Dermis blood vessel endothelial cell (primary cell): ENCODE measurements around the gene CPNE2. TPM values are rescaled to one million over a fixed set of nuclear protein-coding genes. Genes with fewer than 3 reads are reported as not detected.
"Not testable (repeated sequence)": the region's sequence is repeated elsewhere in the genome, so short reads cannot be mapped to it uniquely, and the experiment has no call there.

Experiments used
- DNase-seq: peaks from one replicate; pipeline ENCODE4 v3.0.0; 2010
- total RNA-seq: library from RNA; depleted of rRNA; stranded (reverse); fragments of >200 nt; gene quantifications from 2 replicates; pipeline ENCODE4 v1.2.3, GENCODE V29; 2014

Gene CPNE2
- total RNA-seq, 1 donor from 2014 or later = 73.3 TPM

- DNase-seq = no peak
Measured at GRCh38 chr16:57169327-57169726, 76.9 kb downstream of the CPNE2 start.

GRCh38 chr16:57172721-57173290 is 80.4 kb downstream of the CPNE2 start:
- no peak for DNase-seq

DNA sequence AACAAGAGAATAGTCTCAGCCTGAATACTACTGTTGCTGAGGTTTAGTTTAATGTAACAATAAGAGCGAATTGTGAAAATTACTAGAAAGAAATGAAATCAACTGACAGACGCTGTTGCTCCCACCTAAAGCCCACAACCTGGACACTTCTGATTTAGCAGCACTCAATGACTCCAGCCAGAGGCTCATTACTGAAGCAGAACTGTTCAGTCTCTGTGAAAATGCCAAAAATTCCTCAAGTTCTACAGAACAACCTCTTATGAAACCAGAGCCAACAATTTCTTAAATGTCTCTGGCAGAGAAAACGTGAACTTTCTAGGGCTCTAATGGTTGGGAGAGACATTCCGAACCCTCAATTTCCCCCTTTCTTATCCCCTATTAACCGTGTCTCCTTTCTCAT is 83.5 kb downstream of the CPNE2 start:
- DNase-seq = no peak

DNA sequence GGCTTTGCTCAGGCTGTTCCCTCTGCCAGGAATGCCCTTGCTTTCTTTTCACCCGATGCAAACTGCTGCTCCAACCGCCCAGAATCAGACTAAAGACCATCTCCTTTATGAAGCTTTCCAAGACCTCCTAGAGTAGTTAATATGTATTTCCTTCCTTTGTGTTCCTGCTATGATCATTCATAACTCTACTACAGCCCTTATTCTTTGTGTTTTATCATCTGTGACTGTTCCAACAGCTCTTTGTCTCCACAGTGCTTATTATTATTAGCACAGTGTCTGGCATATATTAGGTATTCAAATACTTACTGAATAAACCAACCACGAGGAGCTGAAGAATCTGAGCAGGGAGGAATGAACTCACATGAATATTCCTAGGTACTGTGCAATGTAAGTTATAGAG is 85.8 kb downstream of the CPNE2 start:
- DNase-seq = peak; percentile 33

- DNase-seq = peak; percentile 27
Measured at GRCh38 chr16:57178793-57179212, 86.4 kb downstream of the CPNE2 start.

GRCh38 chr16:57179215-57179828 is 86.9 kb downstream of the CPNE2 start:
- no peak for DNase-seq

DNA sequence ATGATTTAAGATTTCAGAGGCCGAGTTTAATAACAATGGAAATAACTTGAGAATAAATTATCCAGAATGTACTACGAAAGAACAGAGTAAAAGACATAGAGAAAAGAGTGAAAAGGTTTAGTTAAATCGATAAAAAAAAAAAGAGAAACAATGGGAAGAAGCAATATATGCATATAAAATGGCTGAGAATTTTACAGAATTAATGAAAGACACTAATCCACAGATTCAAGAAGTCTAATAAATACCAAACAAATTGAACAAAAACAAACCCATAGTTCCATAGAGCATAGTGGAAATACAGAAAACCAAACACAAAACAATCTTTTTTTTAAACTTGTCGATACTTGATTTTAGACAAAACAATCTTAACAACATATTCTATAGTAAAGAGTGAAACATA is 91.7 kb downstream of the CPNE2 start:
- DNase-seq = no peak

DNA sequence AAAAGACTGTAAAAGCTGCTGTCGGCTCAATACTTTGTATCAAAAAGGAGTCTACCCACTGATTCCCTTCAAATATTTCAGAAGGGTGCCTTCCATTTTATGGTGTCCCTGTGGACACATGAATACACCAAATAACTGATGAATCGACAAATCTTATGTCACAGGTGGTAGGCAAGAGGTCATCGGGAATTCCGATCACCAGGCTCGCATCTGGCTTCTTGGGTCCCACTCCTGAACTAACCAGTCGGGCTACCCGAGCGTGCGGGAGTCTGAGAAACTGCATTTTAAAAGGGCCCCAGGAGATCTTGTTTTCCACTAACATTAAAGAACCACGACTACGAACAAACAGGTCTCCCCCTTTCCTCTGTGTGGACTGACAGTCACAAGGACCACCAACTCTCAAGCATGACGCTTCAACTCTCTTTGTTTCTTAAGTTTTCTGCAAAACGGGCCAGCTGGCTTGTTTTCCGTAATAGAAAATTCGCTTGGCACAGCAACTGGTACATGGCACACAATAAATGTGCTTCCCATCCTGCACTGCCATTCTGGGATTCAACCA is 92.6 kb downstream of the CPNE2 start:
- DNase-seq = no peak

DNA sequence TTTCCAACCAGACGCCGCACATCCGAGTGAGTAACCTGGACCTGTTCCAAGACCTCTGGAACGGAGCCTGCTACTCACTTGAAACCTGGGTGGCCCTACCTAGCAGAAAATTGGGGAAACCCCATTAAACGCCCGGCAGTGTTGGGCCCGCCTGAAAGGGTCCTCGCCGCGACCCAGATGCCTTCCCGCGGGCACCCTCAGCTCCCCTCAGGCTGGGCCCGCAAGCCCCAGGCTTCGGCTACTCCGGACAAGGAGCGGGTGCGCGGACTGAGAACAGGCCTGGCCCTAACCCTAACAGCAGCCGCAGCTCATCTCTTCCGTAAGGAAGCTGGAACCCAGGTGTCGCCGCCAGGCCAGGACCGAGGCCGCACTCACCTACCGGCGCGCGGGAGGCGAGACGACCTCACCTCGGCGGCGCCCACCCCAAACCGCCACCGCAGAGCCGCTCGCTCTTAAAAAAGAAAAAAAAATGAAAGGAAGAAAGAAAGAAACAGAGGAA is 93.1 kb downstream of the CPNE2 start:
- peak; percentile 84 for DNase-seq

- DNase-seq = peak; percentile 100
Measured at GRCh38 chr16:57185945-57186871, 93.8 kb downstream of the CPNE2 start, which contains the start of the genes PSME3IP1 and RSPRY1. Gene PSME3IP1 (minus strand): TSS chr16:57186039. CDS start chr16:57173854, 12,185 bp downstream. Gene RSPRY1 (plus strand): TSS chr16:57186329. CDS start chr16:57204659, 18,330 bp downstream.

DNA sequence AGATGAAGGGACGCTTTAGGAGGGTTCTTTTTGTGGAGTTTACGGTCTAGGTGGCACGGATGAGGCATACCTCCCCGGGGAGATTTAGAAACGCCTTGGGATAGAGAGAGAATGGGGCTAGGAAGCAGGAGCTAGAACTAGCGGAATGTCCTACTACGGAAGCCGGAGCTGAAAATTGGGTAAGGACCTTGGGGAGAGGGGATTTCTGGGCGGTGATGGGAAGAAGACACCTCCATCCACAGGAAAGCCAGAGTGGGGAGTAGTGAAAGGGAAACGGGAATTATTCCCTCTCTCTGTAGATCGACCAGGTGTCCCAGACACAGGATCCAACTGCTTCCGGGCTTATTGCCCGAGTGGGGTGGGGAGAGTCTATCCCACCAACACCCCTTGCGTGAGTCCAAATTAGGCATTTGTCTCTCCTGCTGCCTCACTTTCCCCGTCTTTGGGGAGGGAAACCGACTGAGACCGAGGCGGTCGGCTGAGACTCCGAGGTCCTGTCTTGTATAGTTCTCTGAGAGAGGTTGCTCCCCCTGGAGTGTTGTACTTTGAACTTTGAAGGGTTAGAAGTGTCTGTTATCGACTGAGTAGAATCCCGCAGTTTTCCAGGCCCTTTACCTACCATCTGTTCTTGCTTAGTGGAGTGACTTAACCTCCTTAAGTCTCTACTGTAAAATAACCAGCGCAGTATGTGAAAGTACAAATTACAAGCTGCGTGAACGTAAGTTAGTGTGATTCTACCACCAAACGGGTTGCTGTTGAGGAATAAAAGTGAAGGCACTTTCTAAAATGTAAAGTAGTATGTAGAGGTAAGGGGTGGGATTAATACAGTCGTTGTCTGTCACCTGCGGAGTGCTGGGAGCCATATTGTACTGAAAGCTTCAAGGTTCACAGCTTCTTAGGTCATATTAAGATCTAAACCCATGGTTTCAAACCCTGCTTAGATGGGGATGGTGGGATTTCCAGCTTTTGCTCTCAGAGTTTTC is 94.8 kb downstream of the CPNE2 start:
- peak; percentile 55 for DNase-seq

- not testable (repeated sequence) for DNase-seq
Measured at GRCh38 chr16:57187902-57188710, 95.7 kb downstream of the CPNE2 start.

DNA sequence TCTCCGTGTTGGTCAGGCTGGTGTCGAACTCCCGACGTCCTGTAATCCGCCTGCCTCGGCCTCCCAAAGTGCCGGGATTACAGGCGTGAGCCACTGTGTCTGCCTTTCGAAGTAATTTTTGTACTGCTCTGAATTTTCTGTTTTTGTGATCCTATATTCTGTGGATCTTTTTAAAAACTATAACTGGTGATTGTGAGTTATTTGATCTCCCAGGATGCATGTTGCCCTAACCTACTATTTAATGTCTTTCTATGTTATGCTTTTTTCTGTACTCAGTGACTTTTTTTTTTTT is 96.3 kb downstream of the CPNE2 start:
- DNase-seq = no peak

- not testable (repeated sequence) for DNase-seq
Measured at GRCh38 chr16:57189527-57189926, 97.1 kb downstream of the CPNE2 start.

DNA sequence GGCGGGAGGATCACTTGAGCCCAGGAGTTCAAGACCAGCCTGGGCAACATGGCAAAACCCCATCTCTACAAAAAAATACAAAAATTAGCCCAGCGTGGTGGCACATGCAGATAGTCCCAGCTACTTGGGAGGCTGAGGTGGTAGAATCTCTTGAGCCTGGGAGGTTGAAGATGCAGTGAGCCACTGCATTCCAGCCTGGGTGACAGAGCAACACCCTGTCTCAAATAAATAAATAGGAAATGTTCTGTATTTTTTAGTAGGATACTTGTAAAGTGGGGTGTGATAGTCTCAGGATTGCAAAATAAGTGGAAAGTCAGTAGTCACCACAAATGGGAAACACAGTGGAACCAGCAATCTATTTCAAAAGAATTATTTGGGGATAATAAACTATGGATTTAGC is 97.8 kb downstream of the CPNE2 start:
- DNase-seq = no peak

DNA sequence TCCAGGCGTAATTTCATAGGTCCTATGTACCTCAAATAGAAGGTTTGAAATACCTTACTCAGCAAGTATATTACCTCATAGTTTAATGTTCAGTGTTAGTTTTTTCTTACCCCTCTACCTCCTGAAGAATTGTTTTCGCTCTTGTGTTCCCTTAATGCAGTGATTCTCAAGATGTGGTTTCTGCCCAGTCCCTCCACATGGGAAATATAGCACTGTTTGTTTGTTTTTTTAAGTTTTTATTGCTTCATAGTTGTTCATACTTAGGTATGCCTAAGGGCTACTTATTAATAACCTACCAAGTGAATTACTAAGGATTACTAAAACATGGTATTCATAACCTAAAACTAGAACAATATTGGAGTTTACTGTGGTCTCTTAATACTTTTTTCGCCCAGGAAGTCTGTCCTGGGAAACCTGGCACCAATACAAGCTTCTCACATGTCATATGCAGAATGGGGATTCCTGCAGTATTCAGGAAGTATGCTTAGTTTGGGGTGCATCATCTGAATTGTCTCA is 98.7 kb downstream of the CPNE2 start:
- DNase-seq = no peak

GRCh38 chr16:57192146-57192545 is 99.8 kb downstream of the CPNE2 start:
- DNase-seq = no peak

DNA sequence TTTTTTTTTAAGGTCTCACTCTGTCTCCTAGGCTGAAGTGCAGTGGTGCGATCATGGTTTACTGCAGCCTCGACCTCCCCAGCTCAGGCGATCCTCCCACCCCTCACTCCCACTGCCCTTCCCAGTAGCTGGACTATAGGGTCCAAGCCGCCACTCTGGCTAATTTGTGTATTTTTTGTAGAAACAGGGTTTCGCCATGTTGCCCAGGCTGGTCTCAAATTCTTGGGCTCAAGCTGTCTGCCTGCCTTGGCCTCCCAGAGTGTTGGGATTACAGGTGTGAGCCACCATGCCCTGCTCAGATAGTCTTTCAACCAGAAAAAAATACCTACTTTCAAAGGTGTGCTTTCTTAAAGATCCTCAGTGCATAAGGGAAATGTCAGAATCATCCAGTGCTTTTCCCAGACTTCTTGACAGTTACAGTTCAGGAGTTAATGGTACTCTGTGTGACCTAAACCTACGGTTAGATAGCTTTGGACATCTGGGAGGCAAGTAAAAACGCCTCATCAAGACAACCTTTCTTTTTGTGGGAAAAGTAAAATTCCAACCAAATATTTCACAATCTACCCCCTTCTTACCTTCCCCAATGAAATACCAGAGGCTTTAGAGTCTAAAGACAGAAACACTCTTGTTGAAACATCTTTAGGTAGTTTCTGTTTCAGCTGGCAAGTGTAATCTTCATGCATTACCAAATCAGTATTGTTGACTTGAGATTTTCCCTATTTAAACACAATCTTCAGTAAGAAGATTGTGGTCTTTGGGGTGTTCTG is 100.5 kb downstream of the CPNE2 start:
- no peak for DNase-seq

- peak; percentile 88 for DNase-seq
Measured at GRCh38 chr16:57194512-57194911, 102.1 kb downstream of the CPNE2 start.

DNA sequence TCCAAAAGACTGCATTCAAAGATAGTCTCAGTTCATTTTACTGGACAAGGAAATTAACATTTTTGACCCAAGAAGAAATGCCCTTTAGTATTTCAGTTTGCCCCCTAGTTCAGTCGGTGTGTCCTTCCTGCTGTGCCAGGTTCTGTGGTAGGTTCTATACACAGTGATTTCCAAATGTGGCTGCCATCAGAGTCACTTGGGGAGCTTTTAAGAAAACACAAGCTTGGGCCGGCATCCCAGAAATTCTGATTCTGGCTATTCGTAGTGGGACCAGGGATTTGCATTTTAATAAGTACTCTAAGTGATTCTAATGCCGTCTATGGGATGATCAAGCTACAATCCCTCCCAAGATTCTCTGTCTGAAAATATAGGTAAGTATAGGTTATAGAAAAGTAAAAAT is 103.9 kb downstream of the CPNE2 start:
- no peak for DNase-seq
